Loucy (cell line): Measurements from ENCODE around the gene TRIM37.

ENCODE experiments used
- EZH2phosphoT487 ChIP-seq: fragments of 200-600 bp; IDR thresholded peaks from 2 replicates; pipeline ENCODE4 v1.6.1; 2018; ENCODE audit warnings: antibody characterized with exemption, mild to moderate bottlenecking, moderate library complexity, borderline replicate concordance
- TF ChIP-seq, protein P1 (sequence below): fragments of 200-600 bp; sonication (generic); conservative IDR thresholded peaks from 2 replicates; pipeline ENCODE4 v1.5.1; 2014; ENCODE audit warnings: mild to moderate bottlenecking, antibody characterized with exemption, low read length

DNA sequence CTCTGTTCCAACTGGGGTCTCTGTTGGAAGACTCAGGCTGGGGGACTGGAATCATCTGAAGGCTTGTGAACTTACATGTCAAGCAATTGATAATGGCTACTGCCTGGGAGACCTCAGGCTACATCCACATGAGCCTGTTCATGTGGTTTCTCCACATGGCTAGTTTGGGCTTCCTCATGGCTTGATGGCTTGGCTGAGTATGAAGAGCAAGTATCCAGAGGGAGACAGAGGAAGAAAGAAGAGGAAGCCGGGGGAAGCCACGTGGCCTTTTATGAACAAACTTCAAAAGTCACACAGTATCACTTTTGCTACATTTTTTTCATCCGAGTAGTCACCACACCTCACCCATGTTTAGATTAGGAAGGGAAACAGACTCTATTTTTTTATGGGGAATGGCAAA is 158.9 kb downstream of the TRIM37 start:
- TF ChIP-seq, protein P1, sequence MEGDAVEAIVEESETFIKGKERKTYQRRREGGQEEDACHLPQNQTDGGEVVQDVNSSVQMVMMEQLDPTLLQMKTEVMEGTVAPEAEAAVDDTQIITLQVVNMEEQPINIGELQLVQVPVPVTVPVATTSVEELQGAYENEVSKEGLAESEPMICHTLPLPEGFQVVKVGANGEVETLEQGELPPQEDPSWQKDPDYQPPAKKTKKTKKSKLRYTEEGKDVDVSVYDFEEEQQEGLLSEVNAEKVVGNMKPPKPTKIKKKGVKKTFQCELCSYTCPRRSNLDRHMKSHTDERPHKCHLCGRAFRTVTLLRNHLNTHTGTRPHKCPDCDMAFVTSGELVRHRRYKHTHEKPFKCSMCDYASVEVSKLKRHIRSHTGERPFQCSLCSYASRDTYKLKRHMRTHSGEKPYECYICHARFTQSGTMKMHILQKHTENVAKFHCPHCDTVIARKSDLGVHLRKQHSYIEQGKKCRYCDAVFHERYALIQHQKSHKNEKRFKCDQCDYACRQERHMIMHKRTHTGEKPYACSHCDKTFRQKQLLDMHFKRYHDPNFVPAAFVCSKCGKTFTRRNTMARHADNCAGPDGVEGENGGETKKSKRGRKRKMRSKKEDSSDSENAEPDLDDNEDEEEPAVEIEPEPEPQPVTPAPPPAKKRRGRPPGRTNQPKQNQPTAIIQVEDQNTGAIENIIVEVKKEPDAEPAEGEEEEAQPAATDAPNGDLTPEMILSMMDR, result no peak
- no peak for TF ChIP-seq EZH2phosphoT487
